ENCODE data around the gene ATP9B. TPM values are rescaled to one million over a fixed set of nuclear protein-coding genes. Genes with fewer than 3 reads are reported as not detected.
"Not testable (repeated sequence)": the region's sequence is repeated elsewhere in the genome, so short reads cannot be mapped to it uniquely, and the experiment has no call there.

ATP9B gene
- total and polyA plus RNA-seq, 4 donors, result 7.1 to 31.4 (median 15.5) TPM

GRCh38 chr18:79169958-79170555, 100.9 kb downstream of the ATP9B start:
- Histone ChIP-seq H3K36me3 (ENCODE audit: control insufficient read depth in 4 of 4, insufficient read depth in 3 of 4, low read depth in 1 of 4, low read length in 3 of 4) (peaks cover 0 to 14% (median 6%) of the 10 kb centered on the region in 4 donors), H3K4me3 (ENCODE audit: low read depth in 1 of 3, low read length in 3 of 3) (no peak overlapping the region), H3K4me1 (ENCODE audit: control insufficient read depth in 4 of 4, insufficient read depth in 4 of 4, low read length in 3 of 4) (peaks cover 0 to 6% (median 1%) of the 10 kb centered on the region in 4 donors), H3K9ac (ENCODE audit: low read depth in 1 of 2, low read length in 2 of 2) (no peak overlapping the region), H3K27ac (ENCODE audit: low read depth in 1 of 2, low read length in 2 of 2) (peak overlapping the region in 1 of 2 donors; percentile 59), H3K27me3 (ENCODE audit: control insufficient read depth in 4 of 4, insufficient read depth in 4 of 4, low read length in 3 of 4) (no peaks in the 10 kb centered on the region), H3K9me3 (ENCODE audit: control insufficient read depth in 4 of 4, low read length in 3 of 4) (no peaks in the 10 kb centered on the region)
- TF ChIP-seq CTCF (IDR thresholded peaks at IDR 0.05; ENCODE audit: low read depth, low read length, missing input control) (no peak), NR2F2 (IDR thresholded peaks at IDR 0.05) (no peak), SP1 (IDR thresholded peaks at IDR 0.05) (no peak), JUND (IDR thresholded peaks at IDR 0.05) (no peak), HNF4A (conservative IDR thresholded peaks at IDR 0.05) (no peak), RAD21 (IDR thresholded peaks at IDR 0.05) (no peak), FOXA2 (IDR thresholded peaks at IDR 0.05) (no peak), RXRA (IDR thresholded peaks at IDR 0.05) (no peak), EGR1 (IDR thresholded peaks at IDR 0.05; ENCODE audit: low read depth in 2 of 2) (no peak), GABPA (IDR thresholded peaks at IDR 0.05 in 1 of 2, conservative IDR thresholded peaks at IDR 0.05 in 1 of 2) (no peak), TAF1 (conservative IDR thresholded peaks at IDR 0.05) (no peak)
- TF ChIP-seq, protein P1, sequence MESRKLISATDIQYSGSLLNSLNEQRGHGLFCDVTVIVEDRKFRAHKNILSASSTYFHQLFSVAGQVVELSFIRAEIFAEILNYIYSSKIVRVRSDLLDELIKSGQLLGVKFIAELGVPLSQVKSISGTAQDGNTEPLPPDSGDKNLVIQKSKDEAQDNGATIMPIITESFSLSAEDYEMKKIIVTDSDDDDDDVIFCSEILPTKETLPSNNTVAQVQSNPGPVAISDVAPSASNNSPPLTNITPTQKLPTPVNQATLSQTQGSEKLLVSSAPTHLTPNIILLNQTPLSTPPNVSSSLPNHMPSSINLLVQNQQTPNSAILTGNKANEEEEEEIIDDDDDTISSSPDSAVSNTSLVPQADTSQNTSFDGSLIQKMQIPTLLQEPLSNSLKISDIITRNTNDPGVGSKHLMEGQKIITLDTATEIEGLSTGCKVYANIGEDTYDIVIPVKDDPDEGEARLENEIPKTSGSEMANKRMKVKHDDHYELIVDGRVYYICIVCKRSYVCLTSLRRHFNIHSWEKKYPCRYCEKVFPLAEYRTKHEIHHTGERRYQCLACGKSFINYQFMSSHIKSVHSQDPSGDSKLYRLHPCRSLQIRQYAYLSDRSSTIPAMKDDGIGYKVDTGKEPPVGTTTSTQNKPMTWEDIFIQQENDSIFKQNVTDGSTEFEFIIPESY (IDR thresholded peaks at IDR 0.05), result no peak
- TF ChIP-seq, protein P2, sequence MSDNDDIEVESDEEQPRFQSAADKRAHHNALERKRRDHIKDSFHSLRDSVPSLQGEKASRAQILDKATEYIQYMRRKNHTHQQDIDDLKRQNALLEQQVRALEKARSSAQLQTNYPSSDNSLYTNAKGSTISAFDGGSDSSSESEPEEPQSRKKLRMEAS (IDR thresholded peaks at IDR 0.05), result no peak
- DNase-seq (ENCODE audit: low spot score), result no peak
- WGBS, result 74% methylated on average over 8 of the region's 8 CpGs

DNA sequence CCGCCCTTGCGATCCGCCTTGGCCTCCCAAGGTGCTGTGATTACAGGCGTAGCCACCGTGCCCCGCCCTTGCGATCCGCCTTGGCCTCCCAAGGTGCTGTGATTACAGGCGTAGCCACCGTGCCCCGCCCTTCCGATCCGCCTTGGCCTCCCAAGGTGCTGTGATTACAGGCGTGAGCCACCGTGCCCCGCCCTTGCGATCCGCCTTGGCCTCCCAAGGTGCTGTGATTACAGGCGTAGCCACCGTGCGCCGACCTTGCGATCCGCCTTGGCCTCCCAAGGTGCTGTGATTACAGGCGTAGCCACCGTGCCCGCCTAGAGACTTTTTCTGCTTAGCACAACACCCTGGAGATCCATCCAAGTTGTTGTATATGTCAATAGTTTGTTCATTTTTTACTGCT, 103.1 kb downstream of the ATP9B start:
- H3K27ac ChIP-seq (ENCODE audit: low read depth in 1 of 2, low read length in 2 of 2); H3K36me3 ChIP-seq (ENCODE audit: control insufficient read depth in 4 of 4, insufficient read depth in 3 of 4, low read depth in 1 of 4, low read length in 3 of 4); H3K27me3 ChIP-seq (ENCODE audit: control insufficient read depth in 4 of 4, insufficient read depth in 4 of 4, low read length in 3 of 4); H3K9ac ChIP-seq (ENCODE audit: low read depth in 1 of 2, low read length in 2 of 2); H3K4me1 ChIP-seq (ENCODE audit: control insufficient read depth in 4 of 4, insufficient read depth in 4 of 4, low read length in 3 of 4); DNase-seq (ENCODE audit: low spot score); H3K9me3 ChIP-seq (ENCODE audit: control insufficient read depth in 4 of 4, low read length in 3 of 4); H3K4me3 ChIP-seq (ENCODE audit: low read depth in 1 of 3, low read length in 3 of 3): not testable (repeated sequence)
- WGBS, result 96% methylated on average over 24 of the region's 27 CpGs

DNA sequence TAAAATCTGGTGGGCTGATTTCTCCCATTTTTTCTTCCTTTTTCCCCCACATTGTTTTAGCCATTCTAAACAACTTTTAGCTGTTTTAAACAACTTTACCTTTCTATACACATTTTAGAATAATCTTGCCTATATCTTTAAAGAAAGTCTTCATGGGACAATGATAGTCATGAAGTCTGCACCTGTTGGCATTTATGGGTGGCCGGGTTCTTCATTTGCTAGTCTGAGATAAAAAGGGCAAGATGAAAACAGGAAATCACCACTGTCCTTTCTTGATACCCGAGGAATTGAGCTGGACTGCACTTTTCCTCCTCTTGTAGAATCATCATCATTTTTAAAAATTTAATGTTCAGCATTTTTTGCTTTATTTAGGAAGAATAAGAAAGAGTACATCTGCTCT, 104.5 kb downstream of the ATP9B start:
- TF ChIP-seq FOXA2 (IDR thresholded peaks at IDR 0.05) (no peak), NR2F2 (IDR thresholded peaks at IDR 0.05) (no peak), RXRA (IDR thresholded peaks at IDR 0.05) (no peak), GABPA (IDR thresholded peaks at IDR 0.05 in 1 of 2, conservative IDR thresholded peaks at IDR 0.05 in 1 of 2) (no peak), SP1 (IDR thresholded peaks at IDR 0.05) (no peak)
- H3K9me3 ChIP-seq (ENCODE audit: control insufficient read depth in 4 of 4, low read length in 3 of 4), result no peaks in the 10 kb centered on the region
- DNase-seq (ENCODE audit: low spot score), result no peak
- no peak overlapping the region for H3K9ac ChIP-seq (ENCODE audit: low read depth in 1 of 2, low read length in 2 of 2)
- H3K27me3 ChIP-seq (ENCODE audit: control insufficient read depth in 4 of 4, insufficient read depth in 4 of 4, low read length in 3 of 4), result no peaks in the 10 kb centered on the region
- H3K36me3 ChIP-seq (ENCODE audit: control insufficient read depth in 4 of 4, insufficient read depth in 3 of 4, low read depth in 1 of 4, low read length in 3 of 4), result peaks cover 0 to 7% (median 3%) of the 10 kb centered on the region in 4 donors
- no peak overlapping the region for H3K4me3 ChIP-seq (ENCODE audit: low read depth in 1 of 3, low read length in 3 of 3)
- 89% methylated on average over 2 of the region's 2 CpGs for WGBS
- peaks cover 0 to 6% (median 1%) of the 10 kb centered on the region in 4 donors for H3K4me1 ChIP-seq (ENCODE audit: control insufficient read depth in 4 of 4, insufficient read depth in 4 of 4, low read length in 3 of 4)
- no peak overlapping the region for H3K27ac ChIP-seq (ENCODE audit: low read depth in 1 of 2, low read length in 2 of 2)

All from liver (tissue), 9 donors.